Measurements from ENCODE around the gene STK4.
"Not testable (repeated sequence)": the region's sequence is repeated elsewhere in the genome, so short reads cannot be mapped to it uniquely, and the experiment has no call there.

Gene STK4

DNA sequence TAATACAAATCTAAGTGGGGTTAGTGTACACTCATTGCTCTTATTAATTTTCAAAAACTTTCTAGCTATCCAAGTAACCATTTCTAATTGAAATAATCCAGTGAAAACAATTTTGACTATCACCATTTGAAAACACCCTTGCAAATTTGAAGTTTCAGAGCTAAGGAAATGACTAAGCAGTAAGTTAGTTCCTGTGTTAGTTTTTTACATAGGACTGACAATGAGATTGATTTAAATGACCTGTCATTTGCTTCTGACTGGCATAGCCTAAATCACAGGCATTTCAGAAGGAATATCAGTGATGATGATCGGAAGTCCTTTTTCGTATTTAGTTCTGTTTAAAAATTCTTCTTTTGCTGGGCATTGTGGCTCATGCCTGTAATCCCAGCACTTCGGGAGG, 27.0 kb downstream of the STK4 start:
- no peak for DNase-seq (ENCODE audit: insufficient read length)
- FAIRE-seq: no peak
- no peak for TF ChIP-seq POLR2AphosphoS5 (IDR thresholded peaks at IDR 0.05; ENCODE audit: low read depth, low read length)
- no peak for TF ChIP-seq POLR2A (IDR thresholded peaks at IDR 0.05; ENCODE audit: low read depth, low read length)
- TF ChIP-seq TAF1 (IDR thresholded peaks at IDR 0.05; ENCODE audit: borderline replicate concordance, low read depth, low read length): no peak

DNA sequence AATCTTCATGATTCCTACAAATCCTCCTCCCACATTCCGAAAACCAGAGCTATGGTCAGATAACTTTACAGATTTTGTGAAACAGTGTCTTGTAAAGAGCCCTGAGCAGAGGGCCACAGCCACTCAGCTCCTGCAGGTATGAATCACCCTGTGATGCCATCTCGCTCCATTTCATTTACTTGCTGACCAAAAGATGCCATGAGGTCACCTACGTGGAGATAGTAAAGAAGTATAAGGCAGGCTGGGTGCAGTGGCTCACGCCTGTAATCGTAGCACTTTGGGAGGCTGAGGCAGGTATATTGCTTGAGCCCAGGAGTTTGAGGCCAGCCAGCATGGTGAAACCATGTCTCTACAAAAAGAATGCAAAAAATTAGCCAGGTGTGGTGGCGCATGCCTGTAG, 30.9 kb downstream of the STK4 start:
- TF ChIP-seq POLR2AphosphoS5 (IDR thresholded peaks at IDR 0.05; ENCODE audit: low read depth, low read length): no peak
- no peak for TF ChIP-seq TAF1 (IDR thresholded peaks at IDR 0.05; ENCODE audit: borderline replicate concordance, low read depth, low read length)
- TF ChIP-seq POLR2A (IDR thresholded peaks at IDR 0.05; ENCODE audit: low read depth, low read length): no peak
- no peak for DNase-seq (ENCODE audit: insufficient read length)
- FAIRE-seq: no peak

DNA sequence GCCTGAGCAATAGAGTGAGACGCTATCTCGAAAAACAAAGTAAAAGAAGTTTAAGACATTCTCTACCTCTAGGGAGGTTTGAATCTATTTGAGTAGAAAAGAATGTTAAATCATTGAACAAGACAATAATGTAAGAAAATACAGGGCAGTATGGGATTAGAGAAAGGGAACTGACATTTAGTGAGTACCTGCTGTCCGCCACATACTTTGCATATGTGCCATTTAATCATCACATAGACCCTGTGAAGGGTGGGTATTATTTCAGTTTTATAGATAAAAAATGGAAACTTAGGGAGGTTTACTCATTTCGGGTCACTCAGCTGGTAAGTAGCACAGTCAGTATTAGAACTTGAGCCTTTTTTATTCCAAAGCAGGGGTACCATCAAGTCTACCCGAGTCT, 31.4 kb downstream of the STK4 start:
- DNase-seq (ENCODE audit: insufficient read length): no peak
- FAIRE-seq: no peak
- TF ChIP-seq TAF1 (IDR thresholded peaks at IDR 0.05; ENCODE audit: borderline replicate concordance, low read depth, low read length) (no peak), POLR2A (IDR thresholded peaks at IDR 0.05; ENCODE audit: low read depth, low read length) (no peak), POLR2AphosphoS5 (IDR thresholded peaks at IDR 0.05; ENCODE audit: low read depth, low read length) (no peak)

DNA sequence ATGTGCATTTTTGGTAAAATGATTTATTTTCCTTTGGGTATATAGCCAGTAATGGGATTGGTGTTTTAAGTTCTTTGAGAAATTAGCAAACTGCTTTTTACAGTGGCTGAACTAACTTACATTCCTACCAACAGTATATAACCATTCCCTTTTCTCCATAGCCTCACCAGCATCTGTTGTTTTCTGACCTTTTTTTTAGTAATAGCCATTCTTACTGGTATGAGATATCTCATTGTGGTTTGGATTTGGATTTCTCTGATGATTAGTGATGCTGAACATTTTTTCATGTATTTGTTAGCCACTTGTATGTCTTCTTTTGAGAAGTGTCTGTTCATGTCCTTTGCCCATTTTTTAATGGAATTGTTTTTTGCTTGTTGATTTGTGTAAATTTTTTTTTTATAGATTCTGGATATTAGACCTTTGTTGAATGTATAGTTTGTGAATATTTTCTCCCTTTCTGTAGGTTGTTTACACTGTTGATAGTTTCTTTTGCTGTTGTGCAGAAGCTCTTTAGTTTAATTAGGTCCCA, 42.3 kb downstream of the STK4 start:
- FAIRE-seq (no peak), DNase-seq (ENCODE audit: insufficient read length) (no peak)
- TF ChIP-seq POLR2A (IDR thresholded peaks at IDR 0.05; ENCODE audit: low read depth, low read length) (no peak), POLR2AphosphoS5 (IDR thresholded peaks at IDR 0.05; ENCODE audit: low read depth, low read length) (no peak), TAF1 (IDR thresholded peaks at IDR 0.05; ENCODE audit: borderline replicate concordance, low read depth, low read length) (no peak)

DNA sequence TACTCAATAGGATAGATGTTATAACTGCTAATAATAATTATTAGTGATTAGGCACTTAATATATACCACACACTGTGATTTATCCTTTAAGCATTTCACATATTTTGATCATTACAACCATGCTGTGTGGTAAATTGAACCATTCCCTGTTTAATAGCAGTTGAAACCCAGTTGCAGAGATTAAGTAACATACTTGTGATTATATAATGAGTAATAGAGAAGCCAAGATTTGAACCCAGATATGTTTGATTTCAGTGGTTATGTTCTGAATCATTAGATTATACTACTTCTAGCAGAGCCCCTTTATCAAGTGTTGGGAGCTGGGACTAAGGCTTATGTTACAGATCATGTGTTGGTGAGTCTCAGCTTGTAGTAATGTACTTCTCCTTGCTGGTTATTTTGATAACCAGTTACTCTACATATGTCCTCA, 44.1 kb downstream of the STK4 start:
- no peak for TF ChIP-seq POLR2AphosphoS5 (IDR thresholded peaks at IDR 0.05; ENCODE audit: low read depth, low read length)
- TF ChIP-seq POLR2A (IDR thresholded peaks at IDR 0.05; ENCODE audit: low read depth, low read length): no peak
- no peak for TF ChIP-seq TAF1 (IDR thresholded peaks at IDR 0.05; ENCODE audit: borderline replicate concordance, low read depth, low read length)
- FAIRE-seq (no peak), DNase-seq (ENCODE audit: insufficient read length) (no peak)

DNA sequence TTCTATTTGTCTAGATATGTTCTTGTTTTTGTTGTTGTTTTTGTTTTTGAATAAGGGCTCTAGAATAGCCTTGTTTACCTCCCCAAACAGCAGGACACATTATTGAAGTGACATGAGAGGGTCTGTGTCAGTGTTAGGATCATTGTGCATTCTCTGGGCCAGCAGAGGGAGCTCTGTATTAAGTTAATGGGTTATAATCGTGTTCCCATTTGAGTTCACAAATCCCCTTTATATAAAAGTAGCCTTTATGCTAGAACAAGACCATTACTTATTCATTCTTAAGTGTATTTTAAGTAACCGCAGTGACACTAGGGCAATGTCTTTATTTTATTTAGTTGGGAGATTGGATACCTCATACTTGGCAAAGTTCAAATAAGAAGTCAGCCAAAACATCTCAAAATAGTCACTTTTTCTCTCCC, 44.8 kb downstream of the STK4 start:
- DNase-seq (ENCODE audit: insufficient read length) (no peak), FAIRE-seq (peak; percentile 24)

DNA sequence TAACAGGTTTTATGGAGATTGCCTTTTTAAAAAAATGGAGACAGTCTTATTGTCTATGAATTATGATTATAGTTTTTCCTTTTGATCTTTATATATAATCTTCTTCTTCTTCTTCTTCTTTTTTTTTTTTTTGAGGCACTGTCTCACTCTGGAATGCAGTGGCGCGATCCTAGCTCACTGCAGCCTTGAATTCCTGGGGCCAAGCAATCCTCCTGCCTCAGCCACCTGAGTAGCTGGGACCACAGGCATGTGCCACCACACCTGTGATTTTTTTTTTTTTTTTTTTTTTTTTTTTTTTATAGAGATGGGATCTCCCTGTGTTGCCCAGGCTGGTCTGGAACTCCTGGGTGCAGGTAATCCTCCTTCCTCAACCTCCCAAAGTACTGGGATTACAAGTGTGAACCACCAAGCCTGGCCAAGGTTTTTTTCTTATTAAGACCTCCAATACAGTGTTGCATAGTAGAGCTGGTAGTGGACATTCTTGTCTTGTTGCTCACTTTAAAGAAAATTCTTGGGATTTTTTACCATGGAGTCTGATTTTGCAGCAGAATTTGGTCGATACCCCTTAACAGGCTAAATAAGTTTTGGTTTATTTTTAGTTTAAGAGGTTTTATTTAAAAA, 46.5 kb downstream of the STK4 start:
- TF ChIP-seq POLR2A (IDR thresholded peaks at IDR 0.05; ENCODE audit: low read depth, low read length) (no peak), POLR2AphosphoS5 (IDR thresholded peaks at IDR 0.05; ENCODE audit: low read depth, low read length) (no peak), TAF1 (IDR thresholded peaks at IDR 0.05; ENCODE audit: borderline replicate concordance, low read depth, low read length) (no peak)
- DNase-seq (ENCODE audit: insufficient read length): no peak
- FAIRE-seq: no peak

More for the DNA sequence above, 44.8 kb downstream of the STK4 start:
- TF ChIP-seq POLR2AphosphoS5 (IDR thresholded peaks at IDR 0.05; ENCODE audit: low read depth, low read length): no peak
- TF ChIP-seq TAF1 (IDR thresholded peaks at IDR 0.05; ENCODE audit: borderline replicate concordance, low read depth, low read length): no peak
- no peak for TF ChIP-seq POLR2A (IDR thresholded peaks at IDR 0.05; ENCODE audit: low read depth, low read length)

GRCh38 chr20:45014131-45014530, 47.8 kb downstream of the STK4 start:
- DNase-seq (ENCODE audit: insufficient read length); FAIRE-seq: not testable (repeated sequence)

- no peak for DNase-seq (ENCODE audit: insufficient read length)
- TF ChIP-seq POLR2AphosphoS5 (IDR thresholded peaks at IDR 0.05; ENCODE audit: low read depth, low read length) (no peak), POLR2A (IDR thresholded peaks at IDR 0.05; ENCODE audit: low read depth, low read length) (no peak)
- no peak for FAIRE-seq
Observed at GRCh38 chr20:45014671-45015415, 48.5 kb downstream of the STK4 start.

DNA sequence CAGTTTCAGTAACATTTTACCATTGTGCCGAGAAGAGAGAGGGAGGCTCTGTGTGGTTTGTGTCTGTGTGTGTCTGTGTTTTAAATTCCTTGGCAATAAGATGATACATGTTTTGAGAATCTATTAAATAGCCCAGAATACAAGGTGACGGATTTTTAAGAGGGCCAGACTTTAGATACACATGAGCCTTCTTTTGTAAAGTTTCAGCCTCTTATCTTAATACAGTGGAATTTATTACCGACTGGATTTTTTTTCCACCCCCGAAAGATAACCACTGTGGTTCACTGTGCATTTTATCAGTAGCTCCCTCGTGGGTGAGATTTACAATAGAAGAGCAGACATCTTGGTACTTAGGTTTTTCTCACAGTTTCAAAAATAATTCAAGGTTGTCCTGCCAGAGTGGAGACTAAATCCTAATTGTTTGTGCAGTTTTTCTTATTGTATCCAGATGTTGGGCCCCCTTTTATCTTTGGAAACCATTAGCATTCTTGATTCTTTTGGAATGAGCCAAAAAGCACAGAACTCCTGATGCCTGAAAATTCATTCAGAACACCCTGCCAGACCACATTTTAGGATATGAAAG, 49.9 kb downstream of the STK4 start:
- FAIRE-seq: no peak
- TF ChIP-seq TAF1 (IDR thresholded peaks at IDR 0.05; ENCODE audit: borderline replicate concordance, low read depth, low read length): no peak
- no peak for TF ChIP-seq POLR2AphosphoS5 (IDR thresholded peaks at IDR 0.05; ENCODE audit: low read depth, low read length)
- DNase-seq (ENCODE audit: insufficient read length): no peak

DNA sequence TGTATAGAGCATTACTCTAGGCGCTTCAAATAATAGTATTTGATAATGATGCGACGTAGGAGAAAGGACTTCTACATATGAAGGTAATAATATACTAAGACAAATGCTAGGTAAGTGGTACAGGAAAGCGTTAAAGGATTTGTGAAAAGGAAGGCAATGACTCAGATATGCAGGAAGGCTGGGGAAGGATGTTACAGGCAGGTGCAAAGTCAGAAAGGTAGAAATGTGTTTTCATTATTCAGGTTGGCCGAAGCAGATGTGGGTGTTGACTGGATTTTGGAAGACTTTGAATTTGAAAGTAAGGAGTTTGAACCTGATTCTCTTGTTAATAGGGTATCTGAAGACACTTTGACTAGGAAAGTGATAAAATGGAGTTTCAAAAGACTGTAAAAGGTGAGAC, 51.0 kb downstream of the STK4 start:
- no peak for TF ChIP-seq POLR2A (IDR thresholded peaks at IDR 0.05; ENCODE audit: low read depth, low read length)
- no peak for TF ChIP-seq TAF1 (IDR thresholded peaks at IDR 0.05; ENCODE audit: borderline replicate concordance, low read depth, low read length)
- no peak for TF ChIP-seq POLR2AphosphoS5 (IDR thresholded peaks at IDR 0.05; ENCODE audit: low read depth, low read length)
- no peak for DNase-seq (ENCODE audit: insufficient read length)
- no peak for FAIRE-seq

GRCh38 chr20:45017857-45018256, 51.5 kb downstream of the STK4 start:
- DNase-seq (ENCODE audit: insufficient read length) (no peak), FAIRE-seq (no peak)
- TF ChIP-seq POLR2AphosphoS5 (IDR thresholded peaks at IDR 0.05; ENCODE audit: low read depth, low read length): no peak
- no peak for TF ChIP-seq TAF1 (IDR thresholded peaks at IDR 0.05; ENCODE audit: borderline replicate concordance, low read depth, low read length)
